ENCODE results near the gene SH3TC2.

SH3TC2 gene

DNA sequence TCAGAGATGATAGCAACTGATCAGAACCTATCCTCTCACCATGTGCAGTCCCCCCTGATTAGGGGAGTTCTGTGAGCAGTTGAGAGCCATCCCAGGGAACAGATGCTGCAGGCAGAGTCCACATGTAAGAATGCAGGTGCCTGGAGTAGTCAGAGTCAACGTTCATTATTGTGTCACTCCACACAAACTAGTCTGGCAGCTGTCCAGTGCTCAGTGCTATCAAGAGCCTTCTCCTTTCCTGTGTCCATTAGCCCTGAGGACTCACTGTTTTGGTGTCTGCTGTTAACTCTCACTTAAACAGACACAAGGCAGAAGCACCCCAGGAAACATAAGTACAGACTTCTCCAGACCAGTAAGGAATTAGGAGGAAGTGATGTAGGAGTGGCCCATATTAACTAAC lies 2.5 kb downstream of the SH3TC2 start:
- no peak for DNase-seq (ENCODE audit: low read depth in 2 of 2)

DNA sequence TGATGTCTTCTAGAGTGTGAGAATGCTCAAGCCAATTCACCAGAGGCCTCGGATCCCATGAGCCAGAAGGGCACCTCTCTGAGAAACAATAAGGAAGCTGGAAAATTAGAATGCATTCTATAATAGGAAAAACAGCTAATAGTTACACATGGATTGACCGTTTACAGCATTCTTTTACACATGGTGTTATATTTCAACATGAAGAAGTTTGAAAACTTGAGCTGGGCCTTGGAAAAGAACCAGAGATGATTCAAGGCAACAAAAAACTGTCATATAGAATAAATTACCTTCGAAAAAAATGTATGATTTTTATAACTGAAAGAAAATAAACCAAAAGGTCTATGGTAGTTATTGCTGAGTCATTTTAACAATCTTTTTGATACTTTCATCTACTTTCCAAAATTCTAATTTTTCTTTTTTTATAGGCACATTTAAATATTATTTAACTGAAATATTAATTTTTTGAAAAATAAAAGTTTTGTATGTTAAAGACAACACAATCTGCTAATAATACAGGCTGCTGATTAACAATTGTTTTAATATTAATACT lies 6.2 kb downstream of the SH3TC2 start:
- peak in 1 of 2 experiments; percentile 35 for DNase-seq (ENCODE audit: low read depth in 2 of 2)

DNA sequence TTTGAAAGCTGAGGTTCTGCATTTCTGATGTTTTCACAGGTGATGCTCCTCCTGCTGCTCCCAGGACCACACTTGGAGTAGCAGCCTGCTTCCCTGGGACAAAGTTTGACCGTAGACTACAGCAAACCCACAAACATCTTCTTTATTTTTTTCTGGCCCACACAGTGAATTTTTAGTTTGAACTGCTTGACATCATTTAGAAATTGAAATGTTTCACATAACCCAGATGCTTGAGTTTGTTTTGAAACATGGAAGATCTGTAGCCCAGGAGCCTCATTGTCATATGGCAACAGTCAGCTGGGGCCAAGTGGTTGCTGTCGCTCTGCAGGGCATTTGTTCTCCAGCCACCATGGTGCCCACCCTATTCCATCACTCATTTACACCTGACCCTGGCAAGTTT lies 8.4 kb downstream of the SH3TC2 start:
- DNase-seq (ENCODE audit: low read depth in 2 of 2) = no peak

GRCh38 chr5:149053072-149053695 lies 9.7 kb downstream of the SH3TC2 start:
- peak; percentile 45 to 52 for DNase-seq (ENCODE audit: low read depth in 2 of 2)

- DNase-seq (ENCODE audit: low read depth in 2 of 2) = no peak
Measured at GRCh38 chr5:149049371-149049781, 13.5 kb downstream of the SH3TC2 start.

DNA sequence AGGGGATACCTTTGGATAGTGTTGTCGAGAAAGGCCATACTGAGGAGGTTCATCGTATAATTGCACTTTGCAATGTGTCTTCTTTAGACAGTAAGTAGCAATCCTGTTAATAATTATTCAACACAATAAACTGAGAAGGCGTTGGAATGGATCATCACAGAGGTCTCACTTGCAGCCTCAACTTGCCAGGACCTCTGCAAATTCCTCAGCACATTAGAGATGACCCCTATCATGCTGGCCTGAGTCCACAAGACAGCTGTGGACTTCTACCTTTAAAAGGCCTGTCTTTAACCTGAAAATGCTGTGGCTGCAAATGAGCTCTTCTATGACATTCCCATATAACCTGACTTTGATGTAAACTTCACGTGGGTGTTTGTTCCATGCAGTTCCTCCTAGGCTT lies 14.1 kb downstream of the SH3TC2 start:
- no peak for DNase-seq (ENCODE audit: low read depth in 2 of 2)

- DNase-seq (ENCODE audit: low read depth in 2 of 2) = no peak
Measured at GRCh38 chr5:149047462-149047861, 15.4 kb downstream of the SH3TC2 start.

GRCh38 chr5:149046196-149046829 lies 16.5 kb downstream of the SH3TC2 start:
- no peak for DNase-seq (ENCODE audit: low read depth in 2 of 2)

DNA sequence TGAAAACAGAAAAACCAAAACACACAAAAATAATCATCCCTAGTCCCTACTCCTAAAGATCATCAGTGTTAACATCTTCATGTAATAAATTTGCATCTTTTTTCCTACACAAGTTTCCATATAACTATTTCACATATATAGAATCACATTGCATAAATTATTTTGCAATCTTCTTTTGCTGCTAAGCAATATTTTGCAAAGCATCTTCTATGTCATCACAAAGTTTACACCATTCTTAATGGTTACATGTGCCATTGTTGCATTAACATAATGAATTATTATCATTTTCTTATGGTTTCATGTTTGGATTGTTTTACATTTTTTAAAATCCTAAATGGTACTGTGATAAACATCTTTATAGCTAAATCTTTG lies 17.8 kb downstream of the SH3TC2 start:
- DNase-seq (ENCODE audit: low read depth in 2 of 2) = no peak

GRCh38 chr5:149044453-149045088 lies 18.3 kb downstream of the SH3TC2 start:
- no peak for DNase-seq (ENCODE audit: low read depth in 2 of 2)

GRCh38 chr5:149043641-149044040 lies 19.2 kb downstream of the SH3TC2 start:
- no peak for DNase-seq (ENCODE audit: low read depth in 2 of 2)

DNA sequence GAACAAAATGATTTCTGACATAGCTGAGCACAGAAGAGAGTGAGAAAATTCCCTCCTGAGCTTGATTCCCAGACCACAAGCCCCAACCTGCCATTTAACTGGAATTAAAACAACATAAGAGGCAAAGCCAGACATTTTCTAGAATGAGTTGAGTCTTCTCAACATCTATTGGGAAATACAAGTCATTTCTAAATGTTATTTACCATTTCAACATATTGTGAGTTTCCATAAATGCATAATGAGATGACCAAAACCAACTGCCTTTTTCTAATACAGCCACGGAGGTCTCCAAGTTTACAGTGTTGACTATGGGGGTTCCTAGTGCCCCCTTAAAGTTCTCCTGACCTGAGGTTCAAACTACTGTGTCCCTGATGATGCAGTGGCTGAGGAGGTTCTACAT lies 20.0 kb downstream of the SH3TC2 start:
- DNase-seq (ENCODE audit: low read depth in 2 of 2) = no peak

- DNase-seq (ENCODE audit: low read depth in 2 of 2) = no peak
Measured at GRCh38 chr5:149041242-149041641, 21.6 kb downstream of the SH3TC2 start.

- DNase-seq (ENCODE audit: low read depth in 2 of 2) = no peak
Measured at GRCh38 chr5:149040421-149040820, 22.4 kb downstream of the SH3TC2 start.

DNA sequence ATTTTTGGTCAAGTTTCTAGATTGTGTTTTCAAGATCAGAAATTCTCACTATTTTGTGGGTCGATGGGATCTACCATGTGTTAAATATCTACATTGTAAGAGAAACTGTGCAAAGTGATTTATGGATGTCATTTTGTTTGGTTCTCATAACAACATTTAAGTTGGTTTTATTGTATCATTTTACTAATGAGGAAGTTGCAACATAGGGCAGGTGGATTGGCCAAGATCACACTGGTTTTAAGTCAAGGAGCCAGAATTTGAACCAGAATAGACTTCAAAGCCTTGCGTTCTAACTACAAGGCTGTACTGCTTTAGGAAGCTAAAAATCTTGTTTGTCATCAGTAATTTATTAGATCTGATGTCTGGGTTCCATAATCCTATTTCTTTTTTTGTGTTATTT lies 23.4 kb downstream of the SH3TC2 start:
- no peak for DNase-seq (ENCODE audit: low read depth in 2 of 2)

DNA sequence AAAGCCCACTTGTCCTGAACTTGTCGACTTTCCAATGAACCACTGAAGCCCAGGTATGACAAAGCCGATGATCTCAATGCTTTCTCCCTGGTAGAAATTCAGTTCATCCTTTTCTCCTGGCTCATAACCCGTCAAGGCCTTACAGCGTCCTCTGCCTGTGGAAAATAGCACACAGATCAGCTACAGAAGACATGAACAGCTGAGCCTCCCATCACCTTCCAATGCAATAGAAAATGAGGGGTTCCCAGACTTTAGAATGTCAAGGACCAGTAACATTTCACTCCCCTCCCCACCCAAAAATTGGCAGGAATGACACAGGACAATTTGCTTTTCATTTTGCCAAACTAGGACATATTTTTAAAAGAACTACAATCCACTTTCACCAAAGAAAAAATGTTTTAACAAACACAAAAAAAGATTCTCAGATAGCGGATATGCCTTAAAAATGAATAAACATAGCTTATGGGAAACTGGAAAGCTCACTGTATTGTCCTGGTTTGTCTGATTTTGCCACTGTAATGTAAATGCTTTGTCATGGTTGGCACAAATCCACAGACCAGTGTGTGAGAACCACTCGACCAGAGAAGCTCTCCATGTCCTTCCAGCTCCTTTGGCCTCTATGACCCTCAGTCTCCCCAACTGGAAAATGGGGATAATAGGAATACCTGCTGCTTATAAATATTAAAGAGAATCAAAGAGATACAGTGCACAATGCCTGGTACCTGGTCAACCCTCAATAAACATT lies 24.4 kb downstream of the SH3TC2 start:
- no peak for DNase-seq (ENCODE audit: low read depth in 2 of 2)

DNA sequence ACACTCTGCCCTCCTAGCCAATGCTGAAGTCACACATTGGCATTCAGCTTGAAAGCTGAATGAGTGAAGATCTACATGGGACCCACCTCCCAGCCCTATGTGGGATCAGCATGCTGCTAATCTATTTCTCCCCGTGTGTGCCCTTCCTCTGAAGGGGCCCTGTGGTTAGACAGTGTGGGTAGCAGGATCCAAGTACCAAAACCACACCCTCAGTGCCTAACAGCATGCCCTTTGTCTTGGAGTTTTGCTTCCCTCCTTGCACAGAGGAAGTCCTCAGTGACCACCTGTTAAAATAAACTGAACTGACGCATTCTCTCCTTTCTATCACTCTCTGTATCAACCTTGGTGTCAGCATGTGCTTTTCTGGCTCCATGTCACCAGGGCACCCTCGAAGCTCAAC lies 25.0 kb downstream of the SH3TC2 start:
- DNase-seq (ENCODE audit: low read depth in 2 of 2) = no peak

DNA sequence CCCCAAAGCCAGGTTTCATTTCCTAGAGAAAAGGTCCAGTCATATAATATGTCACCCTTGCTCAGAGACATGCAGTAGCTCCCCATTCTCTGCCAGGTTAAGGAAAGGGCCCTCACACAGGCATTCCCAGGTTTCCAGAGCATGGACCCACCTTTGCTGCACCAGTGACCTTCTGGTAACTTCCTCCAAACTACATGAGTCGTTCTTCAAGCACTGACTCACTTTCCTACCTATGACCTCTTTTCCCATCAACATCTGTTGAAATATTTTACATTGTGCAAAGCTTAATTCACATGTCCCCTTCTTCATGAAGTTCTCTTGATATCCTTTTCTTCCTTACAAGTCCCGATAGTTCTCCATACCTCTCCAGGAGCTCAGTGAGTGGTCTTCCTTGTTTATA lies 25.9 kb downstream of the SH3TC2 start:
- DNase-seq (ENCODE audit: low read depth in 2 of 2) = no peak

DNA sequence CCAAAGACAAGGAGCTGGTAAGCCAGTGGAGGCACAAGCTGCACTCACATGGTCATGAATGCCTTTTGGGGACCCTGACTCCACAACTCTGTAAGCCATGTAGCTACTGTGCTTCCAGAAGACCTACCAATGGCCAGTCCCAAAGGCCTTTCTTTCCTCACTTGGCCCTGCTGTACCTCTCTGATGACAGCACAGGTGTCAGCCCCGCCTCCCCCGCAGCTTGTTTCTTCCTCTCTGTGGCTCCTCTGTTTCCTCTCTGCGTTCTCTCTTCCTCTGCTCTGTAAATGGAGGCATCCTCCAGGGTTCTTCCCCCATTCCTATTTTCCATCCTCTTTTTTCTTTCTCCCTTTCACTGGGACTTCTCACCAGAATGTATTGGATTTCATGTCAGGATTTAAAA lies 26.7 kb downstream of the SH3TC2 start:
- DNase-seq (ENCODE audit: low read depth in 2 of 2) = no peak

DNA sequence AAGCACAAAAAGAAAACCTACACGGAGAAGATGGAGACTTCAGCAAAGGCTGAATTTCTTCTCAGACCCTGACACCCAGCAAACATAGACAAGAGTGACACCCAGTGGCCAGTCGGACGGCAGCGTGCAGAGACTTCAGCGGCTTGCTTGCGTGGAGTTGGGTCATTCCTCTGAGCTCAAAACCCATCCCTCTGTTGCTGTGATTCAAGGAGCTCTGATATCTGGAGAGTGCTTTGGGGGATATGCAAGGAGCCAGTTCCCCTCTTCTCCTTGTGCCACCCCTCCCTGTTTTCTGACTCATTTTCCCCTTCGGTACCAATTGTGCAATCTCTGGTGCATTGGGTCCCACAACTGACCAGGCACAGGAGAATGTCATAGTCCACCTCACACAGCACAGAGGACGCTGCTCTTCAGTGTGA lies 27.5 kb downstream of the SH3TC2 start:
- DNase-seq (ENCODE audit: low read depth in 2 of 2) = peak in 1 of 2 experiments; percentile 30

GRCh38 chr5:149030838-149031397 lies 31.9 kb downstream of the SH3TC2 start:
- no peak for DNase-seq (ENCODE audit: low read depth in 2 of 2)

DNA sequence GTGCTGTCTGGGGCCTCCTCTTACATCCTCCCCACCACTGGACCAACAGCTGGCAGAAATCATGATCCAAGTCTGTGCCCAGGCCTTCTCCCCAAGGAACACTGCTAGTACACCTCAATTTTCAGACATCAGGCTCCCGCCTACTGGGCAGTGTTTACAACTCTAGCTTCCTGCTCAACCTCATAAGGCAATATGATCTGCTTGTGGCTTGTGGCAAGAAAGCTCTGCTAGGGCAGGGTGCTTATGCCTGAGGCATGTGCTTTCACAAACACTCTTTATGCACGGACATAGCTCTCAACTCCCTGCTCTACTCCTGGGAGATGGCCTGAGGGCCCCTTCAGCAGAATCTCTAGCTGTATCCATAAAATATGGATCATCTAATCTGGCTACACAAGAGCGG lies 32.5 kb downstream of the SH3TC2 start:
- no peak for DNase-seq (ENCODE audit: low read depth in 2 of 2)
